K562 (cell line): Measurements from ENCODE around the gene FAM114A1. TPM values are rescaled to one million over a fixed set of nuclear protein-coding genes. Genes with fewer than 3 reads are reported as not detected.

Experiments
- ATAC-seq: fragments of 200-7000 bp; cut with Tn5 transposase; 3 replicates; pipeline ENCODE4 v1.9.1; 2020; ENCODE audit warnings: moderate library complexity
- BruUV-seq: library from RNA; stranded (reverse); fragments of 400-500 nt; replicated peaks from 2 replicates; lab custom pipeline; 2021; lab: Mats Ljungman, UMichigan
- CTCF ChIA-PET: fragments of 300-600 bp; formaldehyde crosslinking; extraction: SDS; loops from one replicate; lab custom pipeline; 2021; ENCODE audit warnings: low intra/inter-chr PET ratio; lab: Yijun Ruan, JAX
- POLR2A ChIA-PET: fragments of 300-600, 350-650 bp; sonication (Branson Sonifier 250); formaldehyde crosslinking; extraction: SDS; loops from one replicate; lab custom pipeline; 2021; ENCODE audit warnings: antibody characterized with exemption, inconsistent platforms; lab: Yijun Ruan, JAX
- DNase-seq, 4 experiments: peaks; one replicate each; pipeline versions ENCODE4 v3.0.0 to v3.0.0-alpha.2; 2011 to 2018; ENCODE audit warnings: low spot score in 3 of 4, mixed read lengths in 3 of 4; ENCODE audit errors: extremely low read depth in 1 of 4
- FAIRE-seq: peaks from 2 replicates; lab custom pipeline; 2011; peaks lifted over from hg19 to GRCh38; lab: Jason Lieb, UNC
- H2AFZ ChIP-seq: 2 replicates; pipeline ENCODE4 v1.6.0; 2011; ENCODE audit warnings: low read depth, low read length, control low read depth, inconsistent platforms
- H3K27ac ChIP-seq: fragments of 200-600 bp; 3 replicates; pipeline ENCODE4 v1.8.0; 2011; ENCODE audit warnings: low read depth, mild to moderate bottlenecking, control low read depth, inconsistent platforms, low read length, moderate library complexity, mixed read lengths; ENCODE audit errors: extremely low read depth
- H3K27me3 ChIP-seq, 2 experiments: fragments of 300-600 bp in 1 of 2; 2 replicates in 1 of 2; 3 replicates in 1 of 2; pipeline versions ENCODE4 v1.6.0 to v1.8.0; 2011; ENCODE audit warnings: inconsistent platforms in 2 of 2, low read length in 2 of 2, mild to moderate bottlenecking in 1 of 2, mixed read lengths in 1 of 2, moderate library complexity in 1 of 2; ENCODE audit not compliant: control insufficient read depth in 2 of 2, insufficient read depth in 2 of 2
- H3K36me3 ChIP-seq: fragments of 300-600 bp; 3 replicates; pipeline ENCODE4 v1.8.0; 2011; ENCODE audit warnings: mild to moderate bottlenecking, low read length, inconsistent platforms; ENCODE audit not compliant: control insufficient read depth, insufficient read depth
- H3K4me1 ChIP-seq, 2 experiments: fragments of 200-600 bp in 1 of 2; replicated peaks in 1 of 2; 2 replicates in 1 of 2; 3 replicates in 1 of 2; pipeline versions ENCODE4 v1.5.1 to v1.8.0; 2011; ENCODE audit warnings: inconsistent platforms in 2 of 2, low read length in 2 of 2, mild to moderate bottlenecking in 1 of 2, mixed read lengths in 1 of 2, moderate library complexity in 1 of 2; ENCODE audit not compliant: control insufficient read depth in 2 of 2, insufficient read depth in 2 of 2
- H3K4me2 ChIP-seq: 2 replicates; pipeline ENCODE4 v1.6.1; 2011; ENCODE audit warnings: low read length, control low read depth, inconsistent platforms, mixed read lengths; ENCODE audit not compliant: insufficient read depth
- H3K4me3 ChIP-seq: fragments of 200-600 bp; sonication (generic), shearing (Covaris generic); 2 replicates; pipeline ENCODE4 v1.5.1; 2016; ENCODE audit warnings: control low read depth, inconsistent platforms
- H3K79me2 ChIP-seq: fragments of 200-600 bp; 3 replicates; pipeline ENCODE4 v1.8.0; 2011; ENCODE audit warnings: low read length, inconsistent platforms; ENCODE audit not compliant: control insufficient read depth, insufficient read depth
- H3K9ac ChIP-seq, 2 experiments: 2 replicates each; pipeline versions ENCODE4 v1.6.0 to v1.6.1; 2011; ENCODE audit warnings: low read depth in 2 of 2, low read length in 2 of 2, control low read depth in 1 of 2, inconsistent platforms in 1 of 2, mild to moderate bottlenecking in 1 of 2, mixed read lengths in 1 of 2; ENCODE audit not compliant: insufficient read depth in 1 of 2
- H3K9me1 ChIP-seq: one replicate; pipeline ENCODE4 v1.6.0; 2011; ENCODE audit warnings: inconsistent platforms, mild to moderate bottlenecking, low read length, moderate library complexity; ENCODE audit not compliant: control insufficient read depth, insufficient read depth
- H3K9me3 ChIP-seq: replicated peaks from 2 replicates; pipeline ENCODE4 v1.5.1; 2011; ENCODE audit warnings: low read depth, low read length, inconsistent platforms; ENCODE audit not compliant: control insufficient read depth, insufficient read depth
- H4K20me1 ChIP-seq: replicated peaks from 2 replicates; pipeline ENCODE4 v1.6.1; 2011; ENCODE audit warnings: low read length, inconsistent platforms, mixed read lengths; ENCODE audit not compliant: control insufficient read depth, insufficient read depth
- IRF2 ChIP-seq: sonication (generic); formaldehyde crosslinking; IDR thresholded peaks from 2 replicates; pipeline ENCODE4 v1.8.1; 2022; ENCODE audit warnings: mild to moderate bottlenecking, missing genetic modification reagents
- NR2F6 ChIP-seq: fragments of 450-650 bp; formaldehyde crosslinking; IDR thresholded peaks from 2 replicates; pipeline ENCODE4 v1.4.0; 2020; ENCODE audit warnings: mild to moderate bottlenecking
- SREBF1 ChIP-seq: fragments of 150-350 bp; IDR thresholded peaks from 2 replicates; pipeline ENCODE4 v1.6.1; 2014; ENCODE audit warnings: antibody characterized with exemption, low read depth, low read length, borderline replicate concordance
- TRIM28 ChIP-seq: fragments of 450-650 bp; IDR thresholded peaks from 2 replicates; pipeline ENCODE4 v1.6.1; 2017
- ZBTB1 ChIP-seq: sonication (generic); formaldehyde crosslinking; IDR thresholded peaks from 2 replicates; pipeline ENCODE4 v1.8.1; 2023; ENCODE audit warnings: missing genetic modification reagents, low read depth, mild to moderate bottlenecking, borderline replicate concordance
- ZNF280B ChIP-seq: fragments of 250-450 bp; sonication (Bioruptor Pico); IDR thresholded peaks from 2 replicates; pipeline ENCODE4 v1.5.1; 2021; ENCODE audit warnings: mild to moderate bottlenecking
- WGBS: fragments of 100-300 bp; shearing (Covaris generic); methylation state at CpG from one replicate; pipeline ENCODE4 v1.1.6; 2016; ENCODE audit warnings: low coverage, mixed read lengths; ENCODE audit not compliant: insufficient coverage; ENCODE audit errors: missing lambda C conversion rate; 5-methylcytosine and 5-hydroxymethylcytosine counted together
- in situ Hi-C: fragments of 300-500 bp; cut with MboI; formaldehyde crosslinking; loops from 4 replicates; pipeline ENCODE4 v1.15.0; 2018; ENCODE audit warnings: inconsistent platforms, mixed read lengths
- intact Hi-C: fragments of 100-400 bp; cut with micrococcal nuclease; formaldehyde crosslinking; loops from 2 replicates; pipeline ENCODE4 v1.14.2; 2022
- polyA plus RNA-seq, 8 experiments: library from polyadenylated mRNA; depleted of rRNA in 4 of 8; stranded (reverse) in 5 of 8; unstranded in 3 of 8; fragments of >200 nt; fragmentation: Nextera tagmentation in 2 of 8; fragmentation: Illumina TruSeq in 1 of 8; extraction: Ambion mirVana in 2 of 8; extraction: Trizol in 1 of 8; gene quantifications; 2 replicates each; pipeline versions ENCODE4 v1.2.1 to v1.2.3, GENCODE V29; 2011 to 2014; ENCODE audit warnings: inconsistent platforms in 1 of 8, missing spikeins in 1 of 8
- total RNA-seq, 7 experiments: library from RNA; depleted of rRNA in 6 of 7; stranded (reverse); fragments of >200 nt in 6 of 7; fragmentation: Illumina TruSeq in 2 of 7; extraction: Trizol in 2 of 7; gene quantifications; 2 replicates each; pipeline versions ENCODE4 v1.2.1 to v1.2.3, GENCODE V29; 2011 to 2021; ENCODE audit warnings: low replicate concordance in 1 of 7

FAM114A1 gene
- total and polyA plus RNA-seq, 9 of the 15 experiments (the other 6 are each of a cell fraction or from before 2014, with no cell fraction given): 1.8 to 12.0 (median 4.3) TPM

- Histone ChIP-seq H3K9me3 (no peaks in the 10 kb centered on the region), H3K4me2 (no peak overlapping the region), H4K20me1 (no peaks in the 10 kb centered on the region), H2AFZ (no peak overlapping the region), H3K9ac (no peak overlapping the region), H3K36me3 (no peaks in the 10 kb centered on the region), H3K4me1 (no peaks in the 10 kb centered on the region), H3K9me1 (no peaks in the 10 kb centered on the region), H3K27ac (no peak overlapping the region), H3K27me3 (peaks cover 4 to 10% of the 10 kb centered on the region in 2 experiments; a peak in 3 of 5 replicates), H3K79me2 (no peaks in the 10 kb centered on the region), H3K4me3 (no peak overlapping the region)
- 19% methylated on average over 5 of the region's 5 CpGs for WGBS
- ChIA-PET CTCF (no interaction called here), POLR2A (interaction anchor here (1.3 kb wide), 1 partner anchor 12 kb away, joined by 3 read pairs; no protein-coding TSS in a partner anchor)
- intact Hi-C loops (no loop called here), in situ Hi-C loops (no loop called here)
- DNase-seq: no peak
- BruUV-seq: no TSS peak
- no peak for ATAC-seq
- FAIRE-seq: no peak
- no peak for TF ChIP-seq IRF2 (CRISPR knock-in tag)
- no peak for TF ChIP-seq SREBF1
- TF ChIP-seq ZNF280B (CRISPR knock-in tag): no peak
- no peak for TF ChIP-seq TRIM28
- TF ChIP-seq ZBTB1 (CRISPR knock-in tag): no peak
- no peak for TF ChIP-seq NR2F6 (CRISPR knock-in tag)
Measured at GRCh38 chr4:38829237-38829636, 38.4 kb upstream of the FAM114A1 start.
